Fibroblast of pulmonary artery (primary cell): Measurements from ENCODE around the gene ASPG.
A peak's percentile ranks its signal among the peaks of the same experiment; 100 is the strongest.

Source experiments
- DNase-seq: peaks from one replicate; pipeline ENCODE4 v3.0.0-alpha.2; 2010; ENCODE audit warnings: low read depth
- H3K4me3 ChIP-seq: replicated peaks from 2 replicates; pipeline ENCODE4 v1.5.1; 2011; ENCODE audit warnings: low read depth, mild to moderate bottlenecking, control low read depth, low read length, moderate library complexity
- TF ChIP-seq, protein P1 (sequence below): IDR thresholded peaks from 2 replicates; pipeline ENCODE4 v1.5.1; 2011; ENCODE audit warnings: mild to moderate bottlenecking, control low read depth, low read length, inconsistent platforms; ENCODE audit errors: missing control alignments

Gene ASPG

DNA sequence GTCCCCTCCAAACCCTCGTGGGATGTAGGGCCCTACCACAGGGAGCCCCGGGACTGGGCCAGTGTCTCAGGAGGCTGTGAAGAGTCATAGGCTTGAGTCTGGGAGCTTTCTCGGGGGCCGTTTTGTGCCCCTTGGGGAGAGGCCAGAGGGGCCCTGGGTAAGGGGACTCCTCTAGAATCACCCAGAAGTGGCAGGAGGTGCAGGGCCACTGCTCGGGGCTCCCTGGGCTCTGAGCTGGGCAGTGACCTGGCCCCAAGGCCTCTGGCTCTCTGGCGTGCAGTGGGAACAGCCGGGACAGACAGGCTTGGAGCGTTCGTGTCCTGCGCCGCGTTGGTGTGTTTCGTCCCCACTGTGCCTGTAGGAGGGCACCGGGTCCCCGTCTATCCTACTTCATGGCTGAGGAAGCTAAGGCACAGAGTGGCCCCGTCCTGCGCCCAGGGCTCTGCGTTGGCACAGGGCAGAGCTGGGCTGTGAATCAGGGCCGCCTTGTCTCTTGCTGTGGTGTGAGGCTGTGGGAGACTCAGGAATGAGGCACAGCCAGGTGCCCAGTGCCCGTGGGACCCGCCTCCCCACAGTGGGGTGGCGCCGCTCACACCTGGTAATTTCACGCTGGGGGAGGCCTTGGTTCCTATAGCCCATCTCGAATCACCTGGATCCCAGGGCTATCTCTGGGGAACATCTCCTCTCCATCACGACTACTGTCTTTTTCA, 29.1 kb downstream of the ASPG start:
- no peak for DNase-seq
- H3K4me3 ChIP-seq = no peak overlapping the region
- TF ChIP-seq, protein P1, sequence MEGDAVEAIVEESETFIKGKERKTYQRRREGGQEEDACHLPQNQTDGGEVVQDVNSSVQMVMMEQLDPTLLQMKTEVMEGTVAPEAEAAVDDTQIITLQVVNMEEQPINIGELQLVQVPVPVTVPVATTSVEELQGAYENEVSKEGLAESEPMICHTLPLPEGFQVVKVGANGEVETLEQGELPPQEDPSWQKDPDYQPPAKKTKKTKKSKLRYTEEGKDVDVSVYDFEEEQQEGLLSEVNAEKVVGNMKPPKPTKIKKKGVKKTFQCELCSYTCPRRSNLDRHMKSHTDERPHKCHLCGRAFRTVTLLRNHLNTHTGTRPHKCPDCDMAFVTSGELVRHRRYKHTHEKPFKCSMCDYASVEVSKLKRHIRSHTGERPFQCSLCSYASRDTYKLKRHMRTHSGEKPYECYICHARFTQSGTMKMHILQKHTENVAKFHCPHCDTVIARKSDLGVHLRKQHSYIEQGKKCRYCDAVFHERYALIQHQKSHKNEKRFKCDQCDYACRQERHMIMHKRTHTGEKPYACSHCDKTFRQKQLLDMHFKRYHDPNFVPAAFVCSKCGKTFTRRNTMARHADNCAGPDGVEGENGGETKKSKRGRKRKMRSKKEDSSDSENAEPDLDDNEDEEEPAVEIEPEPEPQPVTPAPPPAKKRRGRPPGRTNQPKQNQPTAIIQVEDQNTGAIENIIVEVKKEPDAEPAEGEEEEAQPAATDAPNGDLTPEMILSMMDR = no peak

DNA sequence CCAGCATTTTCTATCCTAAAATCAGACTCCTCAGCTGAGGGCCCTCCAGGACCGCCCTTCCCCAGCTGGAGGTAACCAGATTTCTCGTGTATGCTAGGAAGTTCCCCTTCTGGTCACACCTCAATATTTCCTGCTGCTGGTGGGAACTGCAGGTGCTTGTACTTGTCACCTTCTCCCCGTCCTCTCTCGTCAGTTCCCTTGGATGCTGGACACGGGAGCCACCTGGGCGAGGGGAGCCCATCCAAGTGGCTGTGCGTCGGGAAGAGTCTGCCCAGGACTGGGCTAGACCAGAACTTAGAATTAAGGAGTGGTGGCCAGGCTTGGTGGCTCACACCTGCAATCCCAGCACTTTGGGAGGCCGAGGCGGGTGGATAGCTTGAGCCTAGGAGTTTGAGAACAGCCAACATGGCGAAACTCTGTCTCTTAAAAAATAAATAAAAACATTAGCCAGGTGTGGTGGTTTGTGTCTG, 29.7 kb downstream of the ASPG start:
- TF ChIP-seq, protein P1 = no peak
- H3K4me3 ChIP-seq = no peak overlapping the region
- DNase-seq = no peak

DNA sequence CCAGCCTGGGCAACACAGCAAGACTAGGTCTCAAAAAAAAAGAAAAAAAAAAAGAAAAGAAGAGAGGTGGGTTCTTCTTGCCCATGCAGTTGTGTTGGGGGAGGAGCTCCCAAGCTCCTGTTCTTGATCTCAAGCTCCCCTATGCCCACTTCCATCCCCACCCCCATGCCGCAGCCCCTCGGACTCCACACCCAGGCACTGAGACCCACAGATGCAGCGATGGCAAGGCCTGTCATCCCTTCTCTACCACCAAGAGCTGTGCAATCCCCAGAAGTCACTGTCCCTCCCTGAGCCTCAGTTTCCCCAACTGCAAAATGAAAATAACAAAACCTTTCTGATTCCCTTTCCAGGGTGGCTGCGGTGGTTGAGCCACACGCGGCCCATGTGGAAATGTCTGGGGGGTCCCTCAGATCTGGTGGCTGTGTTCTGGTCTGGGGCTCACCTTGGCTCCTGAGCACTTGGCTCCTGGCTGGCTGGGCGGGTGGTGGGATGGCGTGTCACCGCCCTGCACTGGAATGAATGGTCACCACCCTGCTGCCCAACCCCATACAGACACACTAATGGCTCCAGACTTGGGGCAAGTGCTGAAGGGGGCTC, 30.3 kb downstream of the ASPG start:
- no peak overlapping the region for H3K4me3 ChIP-seq
- TF ChIP-seq, protein P1 = no peak
- DNase-seq = no peak

DNA sequence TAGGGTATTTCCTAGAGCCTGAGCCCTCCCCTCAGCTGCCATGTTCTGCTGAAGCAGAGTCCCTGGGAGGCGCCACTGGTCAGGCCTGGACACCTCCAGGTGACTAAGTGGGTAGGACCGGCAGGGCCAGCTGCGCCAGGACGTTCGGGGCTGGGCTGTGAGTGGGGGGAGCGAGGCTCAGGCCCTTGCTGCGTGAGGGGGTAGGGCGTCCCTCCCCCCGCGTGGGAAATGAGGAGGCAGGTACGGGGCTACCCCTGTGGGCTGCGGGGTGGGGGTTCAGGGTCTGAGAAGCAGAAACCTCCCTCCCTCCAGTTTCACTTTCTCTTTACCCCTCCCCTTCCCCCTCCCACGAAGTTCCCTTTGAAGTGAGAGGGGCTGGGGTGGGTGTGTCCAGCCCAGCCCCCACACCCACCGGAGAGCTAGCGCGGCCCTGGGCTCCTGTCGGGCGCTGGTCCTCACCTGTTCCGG, 30.8 kb downstream of the ASPG start:
- TF ChIP-seq, protein P1 = no peak
- H3K4me3 ChIP-seq = peak overlapping the region; percentile 17
- no peak for DNase-seq

DNA sequence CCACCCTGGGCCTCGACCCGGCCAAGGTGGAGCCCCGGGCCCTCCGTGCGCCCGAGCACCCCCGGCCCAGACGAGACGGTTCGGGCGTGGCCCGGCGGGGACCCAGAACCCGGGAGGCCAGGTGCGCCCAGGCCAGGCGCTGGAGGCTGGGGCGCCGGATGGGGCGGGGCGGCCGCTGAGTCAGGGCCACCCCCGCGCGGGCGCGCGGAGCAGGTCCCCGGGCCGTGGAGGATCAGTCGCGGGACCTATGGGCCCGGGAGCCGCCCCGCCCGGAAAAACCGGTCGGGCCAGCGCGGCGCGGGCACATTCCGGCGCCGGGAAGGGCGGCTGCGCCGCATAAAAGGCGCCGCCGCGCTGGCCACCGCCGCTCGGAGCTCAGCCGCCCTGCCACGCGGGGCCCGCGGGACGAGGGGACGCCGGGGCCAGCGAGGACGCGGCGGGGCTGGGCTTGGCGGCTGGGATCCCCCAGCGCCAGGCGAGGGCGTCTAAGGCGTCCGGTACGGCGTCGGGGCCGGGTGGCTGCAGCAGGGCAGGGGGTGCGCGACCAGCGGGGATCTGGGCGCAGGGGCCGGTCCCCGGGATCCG, 31.3 kb downstream of the ASPG start:
- DNase-seq = no peak

DNA sequence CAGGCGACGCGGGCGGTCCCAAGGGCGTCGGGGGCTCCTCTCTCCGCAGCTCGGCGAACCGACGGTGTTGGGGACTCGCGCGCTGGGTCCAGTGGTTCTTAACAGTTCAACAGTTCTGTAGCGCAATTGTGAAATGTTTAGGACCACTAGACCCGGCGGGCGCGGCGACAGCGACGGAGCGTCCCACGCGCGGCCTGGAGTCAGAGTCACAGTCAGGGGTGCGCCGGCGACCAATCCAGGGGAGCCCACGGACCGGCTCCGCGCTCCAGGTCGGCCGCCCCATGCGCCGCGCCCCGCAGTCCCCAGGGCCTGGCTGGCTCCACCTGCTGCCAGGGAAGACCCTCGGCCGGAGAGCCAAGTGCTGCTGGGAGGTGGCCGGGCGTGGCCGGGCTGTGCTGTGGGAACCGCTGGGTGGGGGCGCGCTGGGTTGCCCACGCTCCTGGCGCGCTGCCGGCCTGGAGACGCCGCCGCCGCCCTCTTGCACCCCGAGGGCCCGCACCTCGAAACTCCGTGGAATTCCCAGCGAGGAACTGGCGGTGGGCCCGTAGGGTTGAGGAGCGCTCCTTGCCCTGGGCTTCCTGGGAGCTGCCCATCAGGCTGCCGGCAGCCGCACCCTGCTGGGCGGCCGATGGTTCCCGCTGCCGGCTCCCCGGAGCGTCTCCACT, 32.0 kb downstream of the ASPG start:
- no peak for DNase-seq
- no peak overlapping the region for H3K4me3 ChIP-seq
- TF ChIP-seq, protein P1 = no peak

More for the DNA sequence above, 31.3 kb downstream of the ASPG start:
- TF ChIP-seq, protein P1 = no peak
- H3K4me3 ChIP-seq = peak overlapping the region; percentile 17
